OCI-LY1 (cell line): ENCODE measurements around the gene IL3.

Experiments used
- H2AFZ ChIP-seq: fragments of 200-600 bp; sonication (generic), shearing (Covaris generic); 2 replicates; pipeline ENCODE4 v1.6.0; 2014; ENCODE audit warnings: antibody characterized with exemption, mild to moderate bottlenecking, low read length
- H3F3A ChIP-seq: fragments of 200-600 bp; sonication (generic), shearing (Covaris generic); 2 replicates; pipeline ENCODE4 v1.6.0; 2014; ENCODE audit warnings: mild to moderate bottlenecking, antibody characterized with exemption, low read length, moderate library complexity; ENCODE audit not compliant: insufficient read depth
- H3K27ac ChIP-seq: fragments of 200-600 bp; sonication (generic); 2 replicates; pipeline ENCODE4 v1.5.1; 2014; ENCODE audit warnings: low read length, mixed run types, mild to moderate bottlenecking, low read depth; ENCODE audit not compliant: poor library complexity, severe bottlenecking
- H3K27me3 ChIP-seq: fragments of 200-600 bp; sonication (generic); 2 replicates; pipeline ENCODE4 v1.6.0; 2014; ENCODE audit warnings: antibody characterized with exemption, mild to moderate bottlenecking, low read length, moderate library complexity; ENCODE audit not compliant: insufficient read depth
- H3K36me3 ChIP-seq: fragments of 200-600 bp; sonication (generic); 2 replicates; pipeline ENCODE4 v1.6.1; 2014; ENCODE audit warnings: mild to moderate bottlenecking, antibody characterized with exemption, low read length, moderate library complexity, mixed read lengths; ENCODE audit not compliant: insufficient read depth
- H3K4me1 ChIP-seq: fragments of 200-600 bp; sonication (generic); 2 replicates; pipeline ENCODE4 v1.5.1; 2014; ENCODE audit warnings: mild to moderate bottlenecking, low read length, moderate library complexity; ENCODE audit not compliant: insufficient read depth, severe bottlenecking
- H3K4me2 ChIP-seq: fragments of 200-600 bp; sonication (generic), shearing (Covaris generic); 2 replicates; pipeline ENCODE4 v1.6.1; 2014; ENCODE audit warnings: low read length
- H3K4me3 ChIP-seq: fragments of 200-600 bp; sonication (generic); 2 replicates; pipeline ENCODE4 v1.5.1; 2014; ENCODE audit warnings: low read length, low read depth, mild to moderate bottlenecking, mixed read lengths; ENCODE audit not compliant: poor library complexity, severe bottlenecking
- H3K79me2 ChIP-seq: fragments of 200-600 bp; shearing (Covaris generic); 2 replicates; pipeline ENCODE4 v1.6.1; 2016; ENCODE audit warnings: mixed run types, low read length, mixed read lengths; ENCODE audit not compliant: insufficient read depth
- H3K9ac ChIP-seq: fragments of 200-600 bp; sonication (generic), shearing (Covaris generic); 2 replicates; pipeline ENCODE4 v1.6.1; 2014; ENCODE audit warnings: mild to moderate bottlenecking, low read length, mixed read lengths
- H3K9me2 ChIP-seq: fragments of 200-600 bp; sonication (generic), shearing (Covaris generic); 2 replicates; pipeline ENCODE4 v1.6.1; 2014; ENCODE audit warnings: low read depth, mild to moderate bottlenecking, low read length, mixed read lengths
- H3K9me3 ChIP-seq: fragments of 200-600 bp; shearing (Covaris generic); 2 replicates; pipeline ENCODE4 v1.6.1; 2014; ENCODE audit warnings: low read length, mixed read lengths
- H4K20me1 ChIP-seq: fragments of 200-600 bp; sonication (generic), shearing (Covaris generic); 2 replicates; pipeline ENCODE4 v1.6.0; 2016; ENCODE audit warnings: mild to moderate bottlenecking, low read length; ENCODE audit not compliant: insufficient read depth
- EZH2 ChIP-seq: fragments of 200-600 bp; sonication (generic), shearing (Covaris generic); IDR thresholded peaks from 2 replicates; pipeline ENCODE4 v1.8.0; 2017; ENCODE audit warnings: borderline replicate concordance, mixed run types, mild to moderate bottlenecking, antibody characterized with exemption, low read length, moderate library complexity, mixed read lengths
- TF ChIP-seq, protein P1 (sequence below): fragments of 200-600 bp; sonication (generic), shearing (Covaris generic); IDR thresholded peaks from 2 replicates; pipeline ENCODE4 v1.5.1; 2017; ENCODE audit warnings: mild to moderate bottlenecking, antibody characterized with exemption, low read length, moderate library complexity, mixed read lengths

The IL3 gene

DNA sequence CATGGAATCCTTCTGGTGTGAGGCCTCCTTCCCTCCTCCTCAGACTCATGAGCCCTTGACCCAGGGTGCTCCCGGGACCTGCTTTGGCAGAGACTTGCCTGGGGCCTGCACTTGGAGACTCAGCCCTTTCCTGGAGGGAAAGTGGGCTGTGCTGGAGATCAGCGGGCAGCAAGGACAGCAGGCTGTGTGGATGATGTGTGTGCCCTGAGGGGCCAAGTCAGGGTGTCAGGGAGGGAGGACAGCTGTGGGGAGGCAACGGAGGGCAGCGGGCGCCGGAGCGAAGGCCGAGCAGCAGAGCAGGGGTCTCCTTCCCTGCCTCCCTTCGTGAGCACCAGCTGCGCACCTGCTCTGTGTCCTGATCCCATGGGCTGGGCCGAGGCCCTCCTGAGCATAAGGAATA, 7.0 kb downstream of the IL3 start:
- Histone ChIP-seq H2AFZ (no peak overlapping the region), H3K27me3 (no peaks in the 10 kb centered on the region; the same call in 1 of the 2 replicates), H4K20me1 (no peaks in the 10 kb centered on the region), H3K4me1 (no peaks in the 10 kb centered on the region), H3F3A (no peaks in the 10 kb centered on the region), H3K4me3 (no peak overlapping the region), H3K9ac (no peak overlapping the region), H3K36me3 (no peaks in the 10 kb centered on the region), H3K9me2 (no peaks in the 10 kb centered on the region), H3K4me2 (no peak overlapping the region), H3K27ac (no peak overlapping the region), H3K79me2 (no peaks in the 10 kb centered on the region), H3K9me3 (no peaks in the 10 kb centered on the region)
- TF ChIP-seq, protein P1, sequence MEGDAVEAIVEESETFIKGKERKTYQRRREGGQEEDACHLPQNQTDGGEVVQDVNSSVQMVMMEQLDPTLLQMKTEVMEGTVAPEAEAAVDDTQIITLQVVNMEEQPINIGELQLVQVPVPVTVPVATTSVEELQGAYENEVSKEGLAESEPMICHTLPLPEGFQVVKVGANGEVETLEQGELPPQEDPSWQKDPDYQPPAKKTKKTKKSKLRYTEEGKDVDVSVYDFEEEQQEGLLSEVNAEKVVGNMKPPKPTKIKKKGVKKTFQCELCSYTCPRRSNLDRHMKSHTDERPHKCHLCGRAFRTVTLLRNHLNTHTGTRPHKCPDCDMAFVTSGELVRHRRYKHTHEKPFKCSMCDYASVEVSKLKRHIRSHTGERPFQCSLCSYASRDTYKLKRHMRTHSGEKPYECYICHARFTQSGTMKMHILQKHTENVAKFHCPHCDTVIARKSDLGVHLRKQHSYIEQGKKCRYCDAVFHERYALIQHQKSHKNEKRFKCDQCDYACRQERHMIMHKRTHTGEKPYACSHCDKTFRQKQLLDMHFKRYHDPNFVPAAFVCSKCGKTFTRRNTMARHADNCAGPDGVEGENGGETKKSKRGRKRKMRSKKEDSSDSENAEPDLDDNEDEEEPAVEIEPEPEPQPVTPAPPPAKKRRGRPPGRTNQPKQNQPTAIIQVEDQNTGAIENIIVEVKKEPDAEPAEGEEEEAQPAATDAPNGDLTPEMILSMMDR, result no peak
- no peak for TF ChIP-seq EZH2

DNA sequence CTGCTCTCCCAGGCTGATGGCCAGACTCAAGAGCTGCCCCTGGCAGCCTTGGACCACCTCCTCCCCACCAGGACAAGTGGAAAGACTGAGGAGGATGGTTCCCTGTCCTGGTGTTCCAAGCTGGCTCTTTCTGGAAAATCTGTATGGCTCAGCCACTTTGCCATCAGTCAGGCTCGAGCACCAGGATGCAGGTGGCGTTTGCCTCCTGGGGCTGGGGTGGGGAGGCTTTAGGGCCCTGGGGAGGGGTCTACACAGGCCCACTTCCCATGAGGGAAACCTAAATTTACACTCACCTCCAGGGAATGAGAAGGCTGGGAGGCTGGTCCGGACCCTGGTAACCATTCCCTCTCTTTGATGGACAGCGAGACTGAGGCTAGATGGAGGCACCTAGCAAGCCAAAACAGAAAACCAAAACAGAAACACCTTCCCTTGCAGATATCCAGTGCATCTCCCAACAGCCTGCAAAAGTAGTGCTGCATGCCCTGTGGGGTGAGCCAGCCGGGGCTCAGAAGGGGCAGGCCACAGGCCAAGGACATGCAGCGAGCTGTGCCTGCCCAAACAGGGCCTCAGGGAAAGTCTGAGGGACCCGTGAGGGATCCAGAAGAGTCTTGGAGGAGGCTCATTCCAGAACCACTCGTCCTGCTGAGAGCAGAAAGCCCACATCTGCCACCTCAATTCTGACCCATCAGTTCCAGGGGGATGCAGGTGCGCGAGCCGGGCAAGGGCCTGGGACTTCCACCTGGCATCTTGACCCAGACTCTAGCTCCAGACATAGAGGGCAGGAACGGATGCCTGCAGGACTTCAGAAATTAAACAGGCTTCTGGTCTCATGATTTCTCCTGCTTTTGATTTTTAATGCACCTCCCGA, 7.7 kb downstream of the IL3 start:
- H3K9ac ChIP-seq, result no peak overlapping the region
- H2AFZ ChIP-seq, result no peak overlapping the region
- H3K4me2 ChIP-seq, result no peak overlapping the region

DNA sequence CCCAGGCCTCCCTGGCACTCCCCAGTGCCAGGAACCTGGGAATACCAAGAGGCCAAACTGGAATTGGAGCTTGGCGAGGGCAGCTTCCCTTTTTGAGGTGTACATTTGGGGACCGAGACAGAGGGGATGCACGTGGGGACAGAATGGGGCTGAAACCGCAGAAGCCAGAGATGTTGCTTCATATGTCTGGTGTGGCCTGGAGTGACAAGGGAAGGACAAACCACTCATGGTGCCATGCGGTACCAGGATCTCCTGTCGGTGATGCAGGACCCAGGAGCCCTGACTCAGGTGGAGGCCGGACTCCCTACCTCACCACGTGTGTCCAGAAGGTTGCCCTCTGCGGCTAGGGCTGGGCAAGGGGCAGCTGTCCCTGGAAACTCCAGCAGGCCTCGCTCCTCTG, 9.1 kb downstream of the IL3 start:
- Histone ChIP-seq H3K9ac (no peak overlapping the region), H2AFZ (no peak overlapping the region), H3K79me2 (no peaks in the 10 kb centered on the region), H3K27me3 (no peaks in the 10 kb centered on the region; the same call in 1 of the 2 replicates), H3K9me3 (no peaks in the 10 kb centered on the region), H3F3A (no peaks in the 10 kb centered on the region), H3K9me2 (no peaks in the 10 kb centered on the region), H3K36me3 (no peaks in the 10 kb centered on the region), H3K27ac (no peak overlapping the region), H3K4me2 (no peak overlapping the region), H4K20me1 (no peaks in the 10 kb centered on the region), H3K4me1 (no peaks in the 10 kb centered on the region), H3K4me3 (no peak overlapping the region)
- TF ChIP-seq, protein P1, result no peak
- TF ChIP-seq EZH2, result no peak

More for the DNA sequence above, 7.7 kb downstream of the IL3 start:
- Histone ChIP-seq H3K9me2 (no peaks in the 10 kb centered on the region), H3K4me3 (no peak overlapping the region), H3K27ac (no peak overlapping the region), H3F3A (no peaks in the 10 kb centered on the region), H4K20me1 (no peaks in the 10 kb centered on the region), H3K27me3 (no peaks in the 10 kb centered on the region; the same call in 1 of the 2 replicates), H3K9me3 (no peaks in the 10 kb centered on the region), H3K79me2 (no peaks in the 10 kb centered on the region), H3K36me3 (no peaks in the 10 kb centered on the region), H3K4me1 (no peaks in the 10 kb centered on the region)
- no peak for TF ChIP-seq EZH2
- TF ChIP-seq, protein P1, result no peak
